SW 1271 (cell line): ENCODE measurements around the gene TAGLN.
"Not testable (repeated sequence)": the region's sequence is repeated elsewhere in the genome, so short reads cannot be mapped to it uniquely, and the experiment has no call there.

ENCODE experiments used
- DNase-seq, 2 experiments: peaks; one replicate each; lab custom pipeline; 2025; lab: John Stamatoyannopoulos, UW

The TAGLN gene

DNA sequence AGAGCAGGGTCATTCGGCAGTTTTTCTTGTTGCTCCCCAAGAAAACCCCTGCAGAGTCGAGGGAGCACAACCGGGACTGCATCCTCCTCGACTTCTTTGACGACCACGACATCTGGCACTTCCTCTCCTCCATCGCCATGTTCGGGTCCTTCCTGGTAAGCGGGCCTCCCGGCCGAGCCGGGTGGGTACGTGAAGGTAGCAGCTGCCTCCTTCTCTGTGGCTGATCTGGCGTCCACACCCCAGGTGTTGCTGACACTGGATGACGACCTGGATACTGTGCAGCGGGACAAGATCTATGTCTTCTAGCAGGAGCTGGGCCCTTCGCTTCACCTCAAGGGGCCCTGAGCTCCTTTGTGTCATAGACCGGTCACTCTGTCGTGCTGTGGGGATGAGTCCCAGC lies 3.4 kb upstream of the TAGLN start:
- DNase-seq, result no peak

GRCh38 chr11:117197006-117197405 lies 2.2 kb upstream of the TAGLN start:
- no peak for DNase-seq

DNA sequence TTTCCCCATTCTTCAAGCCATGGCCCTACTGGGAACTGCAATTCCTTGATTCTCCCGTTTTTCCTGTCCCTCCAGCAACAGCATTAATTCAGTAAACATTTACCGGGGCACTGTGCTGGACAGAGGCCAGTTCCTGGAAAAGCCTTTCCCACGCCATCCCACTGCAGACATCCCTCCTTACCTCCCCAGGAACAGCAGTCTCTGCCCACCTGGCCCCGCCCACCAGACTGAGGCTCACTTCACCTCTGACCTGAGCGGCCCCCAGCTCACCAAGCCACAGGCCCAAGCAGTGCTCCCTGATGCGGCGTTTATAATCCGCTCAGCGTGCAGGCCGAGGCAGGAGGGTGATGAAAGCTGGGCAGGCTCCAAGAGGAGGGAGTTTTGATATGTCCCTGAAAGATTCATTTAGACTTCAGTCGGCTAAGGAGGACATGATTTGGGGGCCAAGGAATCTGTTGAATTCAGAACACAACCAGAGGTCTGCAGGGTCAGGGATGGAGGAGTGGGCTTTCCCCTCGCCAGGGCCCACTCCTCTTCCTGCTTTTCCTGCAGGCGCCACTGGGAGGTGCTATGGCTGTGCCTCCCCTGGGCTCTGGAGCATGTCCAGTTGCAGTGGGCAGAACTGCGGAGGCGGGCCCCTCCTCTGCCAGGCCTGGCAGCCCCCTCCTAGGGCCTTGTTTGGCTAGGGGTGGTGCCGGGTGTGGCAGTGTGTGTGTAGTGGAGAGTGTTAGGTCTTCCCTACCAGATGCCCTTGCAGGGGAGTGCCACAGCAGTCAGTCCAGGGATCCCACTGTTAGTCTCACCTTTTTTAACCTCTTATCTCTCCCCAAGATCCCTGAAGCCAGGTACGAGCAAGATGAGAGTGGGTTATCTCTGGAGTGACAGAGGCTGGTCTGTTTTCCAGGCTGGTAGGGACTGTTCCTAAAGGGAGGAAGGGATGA lies 1.4 kb upstream of the TAGLN start:
- no peak for DNase-seq

- no peak for DNase-seq
Measured at GRCh38 chr11:117198613-117199012, 557 bp upstream of the TAGLN start.

GRCh38 chr11:117199916-117200812 lies 994 bp downstream of the TAGLN start:
- DNase-seq, result no peak

DNA sequence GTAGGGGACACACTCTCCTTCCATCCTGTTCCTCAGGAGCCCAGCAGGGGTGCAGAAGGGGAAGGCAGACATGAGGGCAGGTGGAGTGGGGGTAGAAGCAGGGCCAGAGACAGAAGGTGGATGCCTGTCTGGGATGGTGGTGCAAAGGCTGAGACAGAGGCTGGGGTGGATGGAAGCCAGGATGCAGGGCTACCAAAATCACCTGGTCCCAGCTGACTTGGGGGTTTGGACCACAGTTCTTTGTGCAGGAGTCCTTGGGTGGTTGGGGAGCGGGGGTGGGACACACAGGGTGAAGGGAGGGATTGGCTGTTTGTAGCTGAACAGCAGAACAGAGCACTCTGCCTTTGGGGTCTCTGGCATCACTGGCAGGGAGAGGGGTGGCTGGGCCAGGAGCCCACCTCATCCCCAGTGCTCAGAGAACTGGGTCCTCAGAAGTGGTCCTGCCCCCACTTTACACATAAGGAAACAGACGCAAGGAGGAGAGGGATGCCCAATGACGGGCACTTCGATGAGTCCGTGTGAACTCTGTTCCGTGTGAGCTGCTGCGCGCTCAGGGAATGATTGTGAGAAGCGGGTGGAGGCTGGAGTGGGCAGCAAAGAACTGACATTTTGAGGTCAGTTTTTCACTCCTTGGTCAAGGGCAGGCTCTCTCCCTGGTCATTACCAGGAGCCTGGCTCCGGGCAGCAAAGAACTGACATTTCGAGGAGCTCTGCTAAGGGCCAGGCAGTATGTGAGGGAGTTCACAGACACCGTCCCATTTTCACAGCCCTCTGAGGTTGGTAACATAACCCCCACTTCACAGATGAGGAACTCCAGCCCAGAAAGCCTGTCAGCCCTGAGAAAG lies 1.9 kb downstream of the TAGLN start:
- DNase-seq, result no peak

- DNase-seq, result no peak
Measured at GRCh38 chr11:117201658-117202305, 2.6 kb downstream of the TAGLN start.

- no peak for DNase-seq
Measured at GRCh38 chr11:117202386-117203068, 3.4 kb downstream of the TAGLN start.

- DNase-seq, result no peak
Measured at GRCh38 chr11:117203069-117203407, 3.9 kb downstream of the TAGLN start.

- DNase-seq, result no peak
Measured at GRCh38 chr11:117204283-117205080, 5.3 kb downstream of the TAGLN start.

- no peak for DNase-seq
Measured at GRCh38 chr11:117205211-117205818, 6.1 kb downstream of the TAGLN start.

- DNase-seq, result not testable (repeated sequence)
Measured at GRCh38 chr11:117206111-117206510, 6.9 kb downstream of the TAGLN start.

GRCh38 chr11:117206859-117207258 lies 7.7 kb downstream of the TAGLN start:
- not testable (repeated sequence) for DNase-seq

DNA sequence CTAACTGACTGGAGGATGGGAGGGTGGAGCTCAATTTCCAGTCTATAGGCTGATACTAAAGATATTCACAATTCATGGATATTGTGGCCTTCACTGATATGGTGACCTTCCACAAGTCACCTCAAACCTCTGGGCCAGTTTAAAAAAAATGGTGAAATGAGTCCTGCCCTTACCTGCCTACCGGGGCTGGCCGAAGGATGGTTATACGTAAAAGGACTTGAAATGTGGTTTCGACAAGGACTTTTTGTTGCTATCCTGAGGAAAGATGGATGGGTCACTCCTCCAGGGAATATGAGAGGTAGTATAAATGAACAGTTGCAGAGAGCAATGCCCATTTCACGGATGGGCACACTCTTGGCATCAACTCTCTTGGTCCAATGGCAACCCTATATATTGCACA lies 8.3 kb downstream of the TAGLN start:
- not testable (repeated sequence) for DNase-seq

DNA sequence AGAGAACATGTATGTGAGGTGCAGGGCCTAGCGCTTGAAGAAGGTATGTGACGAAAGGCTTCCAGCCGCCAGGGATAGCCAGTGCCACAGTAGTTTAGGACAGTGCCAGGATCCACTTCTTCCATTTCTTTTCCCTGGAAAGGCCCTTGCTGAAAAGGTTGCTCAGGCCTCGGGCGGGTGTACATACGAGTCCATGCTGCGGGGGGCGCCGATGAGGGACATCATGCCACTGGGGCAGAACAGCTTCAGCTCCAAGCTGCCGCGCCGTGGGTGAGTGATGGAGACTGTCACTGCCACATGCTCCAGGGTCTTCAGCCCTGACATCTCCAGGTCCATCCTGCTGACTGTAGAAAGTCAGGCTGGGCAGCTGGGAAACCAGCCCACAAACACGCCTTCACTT lies 9.5 kb downstream of the TAGLN start:
- DNase-seq, result not testable (repeated sequence)

DNA sequence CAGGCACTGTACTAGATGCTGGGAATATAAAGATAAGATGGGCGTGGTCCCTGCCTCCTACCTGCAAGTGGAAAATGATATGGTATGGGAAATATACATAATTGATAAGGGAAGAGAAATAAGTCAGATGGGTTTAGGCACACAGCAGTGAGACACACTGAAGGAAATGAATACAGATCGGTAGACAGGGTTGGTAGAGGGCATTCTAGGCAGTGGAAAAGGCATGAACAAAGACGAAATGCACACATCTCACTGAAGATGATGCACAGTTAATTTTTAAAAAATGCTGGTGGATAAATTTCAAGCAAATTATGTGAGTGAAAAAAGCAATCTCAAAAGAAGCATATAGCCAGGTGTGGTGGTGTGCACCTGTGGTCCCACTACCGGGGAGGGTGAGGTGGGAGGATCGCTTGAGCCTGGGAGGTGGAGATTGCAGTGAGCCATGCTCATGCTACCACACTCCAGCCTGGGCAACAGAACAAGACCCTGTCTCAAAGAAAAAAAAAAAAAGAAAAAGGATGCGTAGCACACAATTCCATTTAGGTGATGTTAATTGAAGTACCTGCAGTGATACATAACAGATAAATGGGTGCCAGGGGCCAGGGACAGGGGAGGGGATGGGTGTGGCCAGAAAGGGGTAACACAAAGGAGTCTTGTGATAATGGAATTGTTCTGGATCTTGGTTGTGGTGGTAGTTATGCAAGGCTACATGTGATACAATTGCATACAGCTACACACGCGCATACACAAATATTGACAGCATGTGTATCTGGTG lies 10.4 kb downstream of the TAGLN start:
- not testable (repeated sequence) for DNase-seq

GRCh38 chr11:117210620-117211019 lies 11.4 kb downstream of the TAGLN start:
- no peak for DNase-seq

- no peak for DNase-seq
Measured at GRCh38 chr11:117212697-117213355, 13.7 kb downstream of the TAGLN start.
